Esophagus muscularis mucosa (tissue), 3 donors: Measurements from ENCODE around the gene CPNE6.

Experiments
- CTCF ChIP-seq, 3 experiments: fragments of 200-600 bp in 2 of 3; fragments of 450-650 bp in 1 of 3; sonication (generic) in 2 of 3; IDR thresholded peaks; one replicate each; pipeline ENCODE4 v1.5.1; 2017 to 2019; ENCODE audit warnings: antibody characterized with exemption in 3 of 3, mild to moderate bottlenecking in 2 of 3, moderate library complexity in 1 of 3
- POLR2A ChIP-seq: fragments of 450-650 bp; IDR thresholded peaks from one replicate; pipeline ENCODE4 v1.6.1; 2017; ENCODE audit warnings: antibody characterized with exemption, moderate library complexity, mild to moderate bottlenecking, low read depth
- POLR2AphosphoS5 ChIP-seq, 2 donors: sonication (generic); formaldehyde crosslinking; IDR thresholded peaks; one replicate each; pipeline ENCODE4 v1.6.1; 2017; ENCODE audit warnings: antibody characterized with exemption in 2 of 2

GRCh38 chr14:24076302-24076601 lies 4.9 kb downstream of the CPNE6 start:
- no peak for TF ChIP-seq POLR2AphosphoS5 (IDR thresholded peaks at IDR 0.05)
- no peak for TF ChIP-seq CTCF (IDR thresholded peaks at IDR 0.05)
- no peak for TF ChIP-seq POLR2A
